Parathyroid adenoma (tissue), 2 donors: ENCODE data around the gene MAIP1.

ENCODE experiments used
- H2AFZ ChIP-seq: fragments of 300-600 bp; sonication (generic); one replicate; pipeline ENCODE4 v1.7.0; 2017; ENCODE audit warnings: antibody characterized with exemption, mild to moderate bottlenecking
- H3K27ac ChIP-seq: fragments of 300-600 bp; sonication (generic); one replicate; pipeline ENCODE4 v1.7.0; 2017
- H3K27me3 ChIP-seq: fragments of 300-600 bp; sonication (generic); one replicate; pipeline ENCODE4 v1.7.0; 2017; ENCODE audit warnings: low read length; ENCODE audit not compliant: control insufficient read depth, insufficient read depth
- H3K36me3 ChIP-seq: fragments of 300-600 bp; sonication (generic); one replicate; pipeline ENCODE4 v1.7.0; 2017; ENCODE audit warnings: low read length; ENCODE audit not compliant: control insufficient read depth, insufficient read depth
- H3K4me1 ChIP-seq: fragments of 300-600 bp; sonication (generic); one replicate; pipeline ENCODE4 v1.7.0; 2017; ENCODE audit warnings: control low read depth
- H3K4me2 ChIP-seq: fragments of 300-600 bp; sonication (generic); one replicate; pipeline ENCODE4 v1.7.0; 2017; ENCODE audit warnings: low read length
- H3K4me3 ChIP-seq: fragments of 300-600 bp; sonication (generic); one replicate; pipeline ENCODE4 v1.7.0; 2017; ENCODE audit warnings: low read depth, low read length
- H3K79me2 ChIP-seq: fragments of 300-600 bp; sonication (generic); one replicate; pipeline ENCODE4 v1.7.0; 2017; ENCODE audit warnings: control low read depth
- H3K9ac ChIP-seq: fragments of 300-600 bp; sonication (generic); one replicate; pipeline ENCODE4 v1.7.0; 2017; ENCODE audit warnings: mild to moderate bottlenecking
- H3K9me3 ChIP-seq: fragments of 300-600 bp; sonication (generic); one replicate; pipeline ENCODE4 v1.7.0; 2017; ENCODE audit warnings: low read length; ENCODE audit not compliant: control insufficient read depth
- CTCF ChIP-seq: fragments of 300-600 bp; sonication (generic); IDR thresholded peaks from one replicate; pipeline ENCODE4 v1.7.0; 2017; ENCODE audit warnings: antibody characterized with exemption, mild to moderate bottlenecking
- donor health status: primary hyperparathyroidism.

Gene MAIP1

GRCh38 chr2:199994896-199995295 lies 39.5 kb downstream of the MAIP1 start:
- Histone ChIP-seq H3K9ac (no peak overlapping the region), H3K4me1 (peaks cover 3% of the 10 kb centered on the region), H3K27ac (no peak overlapping the region), H3K9me3 (no peaks in the 10 kb centered on the region), H3K79me2 (no peaks in the 10 kb centered on the region), H2AFZ (no peak overlapping the region), H3K27me3 (no peaks in the 10 kb centered on the region), H3K4me3 (no peak overlapping the region), H3K36me3 (no peaks in the 10 kb centered on the region), H3K4me2 (no peak overlapping the region)
- TF ChIP-seq CTCF, result no peak

- Histone ChIP-seq H2AFZ (no peak overlapping the region), H3K4me2 (no peak overlapping the region), H3K4me3 (no peak overlapping the region), H3K36me3 (no peaks in the 10 kb centered on the region), H3K9ac (no peak overlapping the region), H3K4me1 (peaks cover 3% of the 10 kb centered on the region), H3K79me2 (no peaks in the 10 kb centered on the region), H3K27me3 (no peaks in the 10 kb centered on the region), H3K27ac (no peak overlapping the region), H3K9me3 (no peaks in the 10 kb centered on the region)
- TF ChIP-seq CTCF, result no peak
These were observed 41.9 kb downstream of the MAIP1 start for GRCh38 chr2:199997296-199997695.

- H3K9me3 ChIP-seq, result no peaks in the 10 kb centered on the region
- TF ChIP-seq CTCF, result no peak
- no peaks in the 10 kb centered on the region for H3K36me3 ChIP-seq
- H2AFZ ChIP-seq, result no peak overlapping the region
- H3K4me1 ChIP-seq, result peaks cover 11% of the 10 kb centered on the region
- H3K4me3 ChIP-seq, result no peak overlapping the region
- no peak overlapping the region for H3K27ac ChIP-seq
- H3K79me2 ChIP-seq, result no peaks in the 10 kb centered on the region
- no peak overlapping the region for H3K4me2 ChIP-seq
- H3K27me3 ChIP-seq, result no peaks in the 10 kb centered on the region
- no peak overlapping the region for H3K9ac ChIP-seq
These were observed 43.8 kb downstream of the MAIP1 start for GRCh38 chr2:199999166-199999565.

- Histone ChIP-seq H3K9me3 (no peaks in the 10 kb centered on the region), H3K36me3 (no peaks in the 10 kb centered on the region), H3K79me2 (no peaks in the 10 kb centered on the region), H3K9ac (no peak overlapping the region), H3K4me3 (no peak overlapping the region), H2AFZ (no peak overlapping the region), H3K4me2 (no peak overlapping the region), H3K27ac (no peak overlapping the region), H3K27me3 (no peaks in the 10 kb centered on the region), H3K4me1 (peaks cover 8% of the 10 kb centered on the region)
- no peak for TF ChIP-seq CTCF
These were observed 45.2 kb downstream of the MAIP1 start for GRCh38 chr2:200000444-200001163.

GRCh38 chr2:200003444-200003843 lies 48.1 kb downstream of the MAIP1 start:
- no peaks in the 10 kb centered on the region for H3K79me2 ChIP-seq
- H3K36me3 ChIP-seq, result no peaks in the 10 kb centered on the region
- TF ChIP-seq CTCF, result no peak

More at GRCh38 chr2:200003444-200003843, 48.1 kb downstream of the MAIP1 start:
- no peak overlapping the region for H3K4me3 ChIP-seq
- no peaks in the 10 kb centered on the region for H3K9me3 ChIP-seq
- peak overlapping the region; percentile 61 for H2AFZ ChIP-seq
- no peak overlapping the region for H3K27ac ChIP-seq
- H3K9ac ChIP-seq, result no peak overlapping the region
- no peaks in the 10 kb centered on the region for H3K27me3 ChIP-seq
- peaks cover 8% of the 10 kb centered on the region for H3K4me1 ChIP-seq
- peak overlapping the region; percentile 54 for H3K4me2 ChIP-seq
